ENCODE measurements around the gene CRYBG1.

GRCh38 chr6:106442395-106442794, 81.9 kb downstream of the CRYBG1 start:
- TF ChIP-seq RAD21 (IDR thresholded peaks at IDR 0.05; ENCODE audit: low read depth) (no peak), TCF12 (IDR thresholded peaks at IDR 0.05; ENCODE audit: low read depth) (no peak), MAX (IDR thresholded peaks at IDR 0.05) (no peak), CEBPB (IDR thresholded peaks at IDR 0.05) (no peak), EP300 (IDR thresholded peaks at IDR 0.05; ENCODE audit: borderline replicate concordance) (no peak), TAF1 (IDR thresholded peaks at IDR 0.05; ENCODE audit: low read depth) (no peak), ZBTB7A (IDR thresholded peaks at IDR 0.05; ENCODE audit: low read depth) (no peak), EGR1 (IDR thresholded peaks at IDR 0.05) (no peak), CREB1 (IDR thresholded peaks at IDR 0.05; ENCODE audit: low read depth) (no peak), YY1 (IDR thresholded peaks at IDR 0.05; ENCODE audit: low read depth) (no peak), FOXM1 (IDR thresholded peaks at IDR 0.05; ENCODE audit: borderline replicate concordance, low read depth) (no peak), TEAD4 (IDR thresholded peaks at IDR 0.05) (no peak)
- TF ChIP-seq, protein P1, sequence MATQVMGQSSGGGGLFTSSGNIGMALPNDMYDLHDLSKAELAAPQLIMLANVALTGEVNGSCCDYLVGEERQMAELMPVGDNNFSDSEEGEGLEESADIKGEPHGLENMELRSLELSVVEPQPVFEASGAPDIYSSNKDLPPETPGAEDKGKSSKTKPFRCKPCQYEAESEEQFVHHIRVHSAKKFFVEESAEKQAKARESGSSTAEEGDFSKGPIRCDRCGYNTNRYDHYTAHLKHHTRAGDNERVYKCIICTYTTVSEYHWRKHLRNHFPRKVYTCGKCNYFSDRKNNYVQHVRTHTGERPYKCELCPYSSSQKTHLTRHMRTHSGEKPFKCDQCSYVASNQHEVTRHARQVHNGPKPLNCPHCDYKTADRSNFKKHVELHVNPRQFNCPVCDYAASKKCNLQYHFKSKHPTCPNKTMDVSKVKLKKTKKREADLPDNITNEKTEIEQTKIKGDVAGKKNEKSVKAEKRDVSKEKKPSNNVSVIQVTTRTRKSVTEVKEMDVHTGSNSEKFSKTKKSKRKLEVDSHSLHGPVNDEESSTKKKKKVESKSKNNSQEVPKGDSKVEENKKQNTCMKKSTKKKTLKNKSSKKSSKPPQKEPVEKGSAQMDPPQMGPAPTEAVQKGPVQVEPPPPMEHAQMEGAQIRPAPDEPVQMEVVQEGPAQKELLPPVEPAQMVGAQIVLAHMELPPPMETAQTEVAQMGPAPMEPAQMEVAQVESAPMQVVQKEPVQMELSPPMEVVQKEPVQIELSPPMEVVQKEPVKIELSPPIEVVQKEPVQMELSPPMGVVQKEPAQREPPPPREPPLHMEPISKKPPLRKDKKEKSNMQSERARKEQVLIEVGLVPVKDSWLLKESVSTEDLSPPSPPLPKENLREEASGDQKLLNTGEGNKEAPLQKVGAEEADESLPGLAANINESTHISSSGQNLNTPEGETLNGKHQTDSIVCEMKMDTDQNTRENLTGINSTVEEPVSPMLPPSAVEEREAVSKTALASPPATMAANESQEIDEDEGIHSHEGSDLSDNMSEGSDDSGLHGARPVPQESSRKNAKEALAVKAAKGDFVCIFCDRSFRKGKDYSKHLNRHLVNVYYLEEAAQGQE (IDR thresholded peaks at IDR 0.05; ENCODE audit: low read depth), result no peak
- TF ChIP-seq, protein P2, sequence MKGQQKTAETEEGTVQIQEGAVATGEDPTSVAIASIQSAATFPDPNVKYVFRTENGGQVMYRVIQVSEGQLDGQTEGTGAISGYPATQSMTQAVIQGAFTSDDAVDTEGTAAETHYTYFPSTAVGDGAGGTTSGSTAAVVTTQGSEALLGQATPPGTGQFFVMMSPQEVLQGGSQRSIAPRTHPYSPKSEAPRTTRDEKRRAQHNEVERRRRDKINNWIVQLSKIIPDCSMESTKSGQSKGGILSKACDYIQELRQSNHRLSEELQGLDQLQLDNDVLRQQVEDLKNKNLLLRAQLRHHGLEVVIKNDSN (IDR thresholded peaks at IDR 0.05), result no peak

All from Ishikawa (cell line).